K562 (cell line): ENCODE measurements around the gene MMRN1. TPM values are rescaled to one million over a fixed set of nuclear protein-coding genes. Genes with fewer than 3 reads are reported as not detected.

ENCODE experiments used
- ATAC-seq: fragments of 200-7000 bp; cut with Tn5 transposase; 3 replicates; pipeline ENCODE4 v1.9.1; 2020; ENCODE audit warnings: moderate library complexity
- BruUV-seq: library from RNA; stranded (reverse); fragments of 400-500 nt; replicated peaks from 2 replicates; lab custom pipeline; 2021; lab: Mats Ljungman, UMichigan
- CTCF ChIA-PET: fragments of 300-600 bp; formaldehyde crosslinking; extraction: SDS; loops from one replicate; lab custom pipeline; 2021; ENCODE audit warnings: low intra/inter-chr PET ratio; lab: Yijun Ruan, JAX
- POLR2A ChIA-PET: fragments of 300-600, 350-650 bp; sonication (Branson Sonifier 250); formaldehyde crosslinking; extraction: SDS; loops from one replicate; lab custom pipeline; 2021; ENCODE audit warnings: antibody characterized with exemption, inconsistent platforms; lab: Yijun Ruan, JAX
- DNase-seq, 4 experiments: peaks; one replicate each; pipeline versions ENCODE4 v3.0.0 to v3.0.0-alpha.2; 2011 to 2018; ENCODE audit warnings: low spot score in 3 of 4, mixed read lengths in 3 of 4; ENCODE audit errors: extremely low read depth in 1 of 4
- FAIRE-seq: peaks from 2 replicates; lab custom pipeline; 2011; peaks lifted over from hg19 to GRCh38; lab: Jason Lieb, UNC
- H2AFZ ChIP-seq: 2 replicates; pipeline ENCODE4 v1.6.0; 2011; ENCODE audit warnings: low read depth, low read length, control low read depth, inconsistent platforms
- H3K27ac ChIP-seq: fragments of 200-600 bp; 3 replicates; pipeline ENCODE4 v1.8.0; 2011; ENCODE audit warnings: low read depth, mild to moderate bottlenecking, control low read depth, inconsistent platforms, low read length, moderate library complexity, mixed read lengths; ENCODE audit errors: extremely low read depth
- H3K27me3 ChIP-seq, 2 experiments: fragments of 300-600 bp in 1 of 2; 2 replicates in 1 of 2; 3 replicates in 1 of 2; pipeline versions ENCODE4 v1.6.0 to v1.8.0; 2011; ENCODE audit warnings: inconsistent platforms in 2 of 2, low read length in 2 of 2, mild to moderate bottlenecking in 1 of 2, mixed read lengths in 1 of 2, moderate library complexity in 1 of 2; ENCODE audit not compliant: control insufficient read depth in 2 of 2, insufficient read depth in 2 of 2
- H3K36me3 ChIP-seq: fragments of 300-600 bp; 3 replicates; pipeline ENCODE4 v1.8.0; 2011; ENCODE audit warnings: mild to moderate bottlenecking, low read length, inconsistent platforms; ENCODE audit not compliant: control insufficient read depth, insufficient read depth
- H3K4me1 ChIP-seq, 2 experiments: fragments of 200-600 bp in 1 of 2; replicated peaks in 1 of 2; 2 replicates in 1 of 2; 3 replicates in 1 of 2; pipeline versions ENCODE4 v1.5.1 to v1.8.0; 2011; ENCODE audit warnings: inconsistent platforms in 2 of 2, low read length in 2 of 2, mild to moderate bottlenecking in 1 of 2, mixed read lengths in 1 of 2, moderate library complexity in 1 of 2; ENCODE audit not compliant: control insufficient read depth in 2 of 2, insufficient read depth in 2 of 2
- H3K4me2 ChIP-seq: 2 replicates; pipeline ENCODE4 v1.6.1; 2011; ENCODE audit warnings: low read length, control low read depth, inconsistent platforms, mixed read lengths; ENCODE audit not compliant: insufficient read depth
- H3K4me3 ChIP-seq: fragments of 200-600 bp; sonication (generic), shearing (Covaris generic); 2 replicates; pipeline ENCODE4 v1.5.1; 2016; ENCODE audit warnings: control low read depth, inconsistent platforms
- H3K79me2 ChIP-seq: fragments of 200-600 bp; 3 replicates; pipeline ENCODE4 v1.8.0; 2011; ENCODE audit warnings: low read length, inconsistent platforms; ENCODE audit not compliant: control insufficient read depth, insufficient read depth
- H3K9ac ChIP-seq, 2 experiments: 2 replicates each; pipeline versions ENCODE4 v1.6.0 to v1.6.1; 2011; ENCODE audit warnings: low read depth in 2 of 2, low read length in 2 of 2, control low read depth in 1 of 2, inconsistent platforms in 1 of 2, mild to moderate bottlenecking in 1 of 2, mixed read lengths in 1 of 2; ENCODE audit not compliant: insufficient read depth in 1 of 2
- H3K9me1 ChIP-seq: one replicate; pipeline ENCODE4 v1.6.0; 2011; ENCODE audit warnings: inconsistent platforms, mild to moderate bottlenecking, low read length, moderate library complexity; ENCODE audit not compliant: control insufficient read depth, insufficient read depth
- H3K9me3 ChIP-seq: replicated peaks from 2 replicates; pipeline ENCODE4 v1.5.1; 2011; ENCODE audit warnings: low read depth, low read length, inconsistent platforms; ENCODE audit not compliant: control insufficient read depth, insufficient read depth
- H4K20me1 ChIP-seq: replicated peaks from 2 replicates; pipeline ENCODE4 v1.6.1; 2011; ENCODE audit warnings: low read length, inconsistent platforms, mixed read lengths; ENCODE audit not compliant: control insufficient read depth, insufficient read depth
- ATF1 ChIP-seq, 2 experiments: fragments of 450-650 bp in 1 of 2; IDR thresholded peaks; 2 replicates each; pipeline ENCODE4 v1.6.1; 2016; ENCODE audit warnings: missing compliant biosample characterization in 1 of 2, missing genetic modification characterization in 1 of 2
- KDM4B ChIP-seq, 2 experiments: fragments of 450-650 bp in 1 of 2; sonication (generic) in 1 of 2; IDR thresholded peaks; 2 replicates each; pipeline ENCODE4 v1.6.1; 2016 to 2017; ENCODE audit warnings: borderline replicate concordance in 2 of 2, antibody characterized with exemption in 1 of 2, low read depth in 1 of 2, mild to moderate bottlenecking in 1 of 2
- NELFE ChIP-seq: IDR thresholded peaks from 2 replicates; pipeline ENCODE4 v1.6.1; 2011; ENCODE audit warnings: mild to moderate bottlenecking; ENCODE audit not compliant: insufficient read depth, insufficient read length
- NFIX ChIP-seq: fragments of 250-450 bp; sonication (Bioruptor Pico); IDR thresholded peaks from 2 replicates; pipeline ENCODE4 v1.4.0; 2020; ENCODE audit warnings: low read depth, mild to moderate bottlenecking, moderate library complexity
- NRF1 ChIP-seq, 2 experiments: fragments of 450-650 bp; IDR thresholded peaks in 1 of 2; conservative IDR thresholded peaks in 1 of 2; 2 replicates each; pipeline ENCODE4 v1.6.1; 2014; ENCODE audit warnings: mild to moderate bottlenecking in 2 of 2
- SAFB ChIP-seq: fragments of 200-400 bp; formaldehyde crosslinking; IDR thresholded peaks from 2 replicates; pipeline ENCODE4 v1.6.1; 2017; ENCODE audit warnings: low read depth, low read length, borderline replicate concordance
- SAFB2 ChIP-seq: fragments of 200-400 bp; formaldehyde crosslinking; IDR thresholded peaks from 2 replicates; pipeline ENCODE4 v1.6.1; 2018; ENCODE audit warnings: borderline replicate concordance, low read length, low read depth, moderate library complexity; ENCODE audit not compliant: severe bottlenecking
- ZFP1 ChIP-seq: fragments of 450-650 bp; formaldehyde crosslinking; IDR thresholded peaks from 2 replicates; pipeline ENCODE4 v1.4.0; 2020; ENCODE audit warnings: mild to moderate bottlenecking, mixed read lengths
- ZSCAN29 ChIP-seq: fragments of 450-650 bp; IDR thresholded peaks from 2 replicates; pipeline ENCODE4 v1.6.1; 2017
- WGBS: fragments of 100-300 bp; shearing (Covaris generic); methylation state at CpG from one replicate; pipeline ENCODE4 v1.1.6; 2016; ENCODE audit warnings: low coverage, mixed read lengths; ENCODE audit not compliant: insufficient coverage; ENCODE audit errors: missing lambda C conversion rate; 5-methylcytosine and 5-hydroxymethylcytosine counted together
- in situ Hi-C: fragments of 300-500 bp; cut with MboI; formaldehyde crosslinking; loops from 4 replicates; pipeline ENCODE4 v1.15.0; 2018; ENCODE audit warnings: inconsistent platforms, mixed read lengths
- intact Hi-C: fragments of 100-400 bp; cut with micrococcal nuclease; formaldehyde crosslinking; loops from 2 replicates; pipeline ENCODE4 v1.14.2; 2022
- polyA plus RNA-seq, 8 experiments: library from polyadenylated mRNA; depleted of rRNA in 4 of 8; stranded (reverse) in 5 of 8; unstranded in 3 of 8; fragments of >200 nt; fragmentation: Nextera tagmentation in 2 of 8; fragmentation: Illumina TruSeq in 1 of 8; extraction: Ambion mirVana in 2 of 8; extraction: Trizol in 1 of 8; gene quantifications; 2 replicates each; pipeline versions ENCODE4 v1.2.1 to v1.2.3, GENCODE V29; 2011 to 2014; ENCODE audit warnings: inconsistent platforms in 1 of 8, missing spikeins in 1 of 8
- total RNA-seq, 7 experiments: library from RNA; depleted of rRNA in 6 of 7; stranded (reverse); fragments of >200 nt in 6 of 7; fragmentation: Illumina TruSeq in 2 of 7; extraction: Trizol in 2 of 7; gene quantifications; 2 replicates each; pipeline versions ENCODE4 v1.2.1 to v1.2.3, GENCODE V29; 2011 to 2021; ENCODE audit warnings: low replicate concordance in 1 of 7
- TF ChIP-seq, protein P1 (sequence below), 2 experiments: fragments of 250-450 bp in 1 of 2; fragments of 450-650 bp in 1 of 2; sonication (Bioruptor Pico) in 1 of 2; IDR thresholded peaks; 2 replicates each; pipeline versions ENCODE4 v1.6.1 to v1.8.0; 2016 to 2021; ENCODE audit warnings: mild to moderate bottlenecking in 2 of 2, moderate library complexity in 2 of 2, missing compliant biosample characterization in 1 of 2, missing genetic modification characterization in 1 of 2
- TF ChIP-seq, protein P2 (sequence below): conservative IDR thresholded peaks from 2 replicates; pipeline ENCODE4 v1.6.1; 2011; ENCODE audit warnings: low read depth, mild to moderate bottlenecking, low read length; ENCODE audit not compliant: control insufficient read depth
- TF ChIP-seq, protein P3 (sequence below): fragments of 450-650 bp; formaldehyde crosslinking; IDR thresholded peaks from 2 replicates; pipeline ENCODE4 v1.4.0; 2022; ENCODE audit warnings: mild to moderate bottlenecking, moderate library complexity

Gene MMRN1
- total and polyA plus RNA-seq, 9 of the 15 experiments (the other 6 are each of a cell fraction or from before 2014, with no cell fraction given), result 0.01 to 0.06 (median 0.02) TPM; not detected in 6

DNA sequence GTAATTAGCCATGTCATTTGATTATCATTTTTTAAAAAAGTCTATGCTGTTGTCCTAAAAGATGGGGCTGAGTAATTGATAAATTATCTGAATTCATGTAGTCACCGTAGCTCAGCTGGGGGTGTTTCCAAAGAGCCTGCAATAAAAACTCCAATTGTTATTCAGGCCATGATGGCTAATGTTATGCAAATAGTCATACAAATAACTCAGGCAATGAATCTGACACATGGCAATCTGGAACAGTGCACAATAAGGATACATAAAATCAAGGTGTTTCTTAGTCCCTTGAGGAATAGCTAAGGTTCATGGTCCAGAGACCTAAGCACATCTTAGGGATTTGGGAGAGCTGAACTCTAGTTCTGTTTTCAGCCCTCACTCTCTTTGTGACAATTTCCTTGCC is 15.2 kb downstream of the MMRN1 start:
- in situ Hi-C loops, result no loop called here
- no peak for FAIRE-seq
- BruUV-seq, result no TSS peak
- ChIA-PET POLR2A (no interaction called here), CTCF (no interaction called here)
- H3K4me2 ChIP-seq, result no peak overlapping the region
- no peak overlapping the region for H3K9ac ChIP-seq
- H3K79me2 ChIP-seq, result no peaks in the 10 kb centered on the region
- H3K36me3 ChIP-seq, result no peaks in the 10 kb centered on the region
- ATAC-seq, result no peak
- no peak for DNase-seq
- no peaks in the 10 kb centered on the region for H3K27me3 ChIP-seq
- no peaks in the 10 kb centered on the region for H3K9me3 ChIP-seq
- TF ChIP-seq ZSCAN29 (no peak), SAFB2 (no peak), ZFP1 (no peak), NFIX (CRISPR knock-in tag) (no peak)
- TF ChIP-seq, protein P1, sequence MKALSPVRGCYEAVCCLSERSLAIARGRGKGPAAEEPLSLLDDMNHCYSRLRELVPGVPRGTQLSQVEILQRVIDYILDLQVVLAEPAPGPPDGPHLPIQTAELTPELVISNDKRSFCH (CRISPR knock-in tag; IDR thresholded peaks at IDR 0.05), result no peak
- TF ChIP-seq, protein P1 (tag; IDR thresholded peaks at IDR 0.05), result no peak
- H3K9me1 ChIP-seq, result no peaks in the 10 kb centered on the region
- no peaks in the 10 kb centered on the region for H3K4me1 ChIP-seq
- H3K27ac ChIP-seq, result no peak overlapping the region
- intact Hi-C loops, result loop anchor here (10.0 kb wide), 1 partner anchor 475 kb away; no protein-coding TSS in a partner anchor
- 7% methylated on average over 1 of the region's 1 CpG for WGBS
- H3K4me3 ChIP-seq, result no peak overlapping the region
- no peak overlapping the region for H2AFZ ChIP-seq
- H4K20me1 ChIP-seq, result no peaks in the 10 kb centered on the region

DNA sequence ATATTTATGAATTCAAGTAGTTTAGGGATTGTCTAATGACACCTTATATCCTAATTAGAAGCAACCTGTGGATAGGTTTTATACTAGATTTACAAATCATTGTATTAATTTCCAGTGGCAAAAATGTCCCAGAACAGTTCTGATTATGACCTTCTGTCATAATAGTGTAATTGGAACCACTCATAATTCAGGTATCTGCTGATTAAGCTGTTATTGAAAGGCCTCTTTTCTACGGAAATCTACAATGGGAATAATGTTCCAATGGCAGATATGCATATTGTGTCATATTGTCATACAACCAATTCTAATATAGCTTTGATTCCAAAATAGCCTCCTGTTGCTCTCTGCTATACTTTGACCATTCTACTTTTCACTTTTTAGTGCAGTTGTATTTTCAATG is 19.0 kb downstream of the MMRN1 start:
- in situ Hi-C loops, result no loop called here
- no peaks in the 10 kb centered on the region for H3K79me2 ChIP-seq
- 0% methylated on average over 1 of the region's 1 CpG for WGBS
- TF ChIP-seq KDM4B (IDR thresholded peaks at IDR 0.05; ENCODE audit: borderline replicate concordance in 2 of 2, low read depth in 1 of 2) (no peak), ATF1 (CRISPR knock-in tag; IDR thresholded peaks at IDR 0.05) (no peak), ATF1 (tag; IDR thresholded peaks at IDR 0.05) (no peak), NRF1 (conservative IDR thresholded peaks at IDR 0.05 in 1 of 2, IDR thresholded peaks at IDR 0.05 in 1 of 2) (no peak), SAFB (no peak), ZSCAN29 (no peak), NELFE (no peak)
- TF ChIP-seq, protein P2, sequence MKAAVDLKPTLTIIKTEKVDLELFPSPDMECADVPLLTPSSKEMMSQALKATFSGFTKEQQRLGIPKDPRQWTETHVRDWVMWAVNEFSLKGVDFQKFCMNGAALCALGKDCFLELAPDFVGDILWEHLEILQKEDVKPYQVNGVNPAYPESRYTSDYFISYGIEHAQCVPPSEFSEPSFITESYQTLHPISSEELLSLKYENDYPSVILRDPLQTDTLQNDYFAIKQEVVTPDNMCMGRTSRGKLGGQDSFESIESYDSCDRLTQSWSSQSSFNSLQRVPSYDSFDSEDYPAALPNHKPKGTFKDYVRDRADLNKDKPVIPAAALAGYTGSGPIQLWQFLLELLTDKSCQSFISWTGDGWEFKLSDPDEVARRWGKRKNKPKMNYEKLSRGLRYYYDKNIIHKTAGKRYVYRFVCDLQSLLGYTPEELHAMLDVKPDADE, result no peak
- TF ChIP-seq, protein P3, sequence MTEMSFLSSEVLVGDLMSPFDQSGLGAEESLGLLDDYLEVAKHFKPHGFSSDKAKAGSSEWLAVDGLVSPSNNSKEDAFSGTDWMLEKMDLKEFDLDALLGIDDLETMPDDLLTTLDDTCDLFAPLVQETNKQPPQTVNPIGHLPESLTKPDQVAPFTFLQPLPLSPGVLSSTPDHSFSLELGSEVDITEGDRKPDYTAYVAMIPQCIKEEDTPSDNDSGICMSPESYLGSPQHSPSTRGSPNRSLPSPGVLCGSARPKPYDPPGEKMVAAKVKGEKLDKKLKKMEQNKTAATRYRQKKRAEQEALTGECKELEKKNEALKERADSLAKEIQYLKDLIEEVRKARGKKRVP (CRISPR knock-in tag), result no peak

More for the DNA sequence above, 19.0 kb downstream of the MMRN1 start:
- POLR2A ChIA-PET, result no interaction called here
- CTCF ChIA-PET, result no interaction called here
- intact Hi-C loops, result no loop called here
- Histone ChIP-seq H3K27ac (no peak overlapping the region), H4K20me1 (no peaks in the 10 kb centered on the region), H3K9ac (no peak overlapping the region), H2AFZ (no peak overlapping the region), H3K36me3 (no peaks in the 10 kb centered on the region), H3K4me1 (no peaks in the 10 kb centered on the region), H3K4me3 (no peak overlapping the region), H3K27me3 (no peaks in the 10 kb centered on the region), H3K9me3 (no peaks in the 10 kb centered on the region), H3K9me1 (no peaks in the 10 kb centered on the region), H3K4me2 (no peak overlapping the region)
- ATAC-seq, result no peak
- DNase-seq, result no peak
- no TSS peak for BruUV-seq
- FAIRE-seq, result no peak
